B cell (primary cell): ENCODE data around the gene KRT35.

ENCODE experiments used
- EZH2 ChIP-seq: IDR thresholded peaks from 2 replicates; pipeline ENCODE4 v1.6.1; 2012; ENCODE audit warnings: borderline replicate concordance, low read depth, mild to moderate bottlenecking, moderate library complexity, low read length; ENCODE audit not compliant: insufficient read depth, poor library complexity, severe bottlenecking
- TF ChIP-seq, protein P1 (sequence below): fragments of 200-600 bp; IDR thresholded peaks from one replicate; pipeline ENCODE4 v1.8.0; 2022; ENCODE audit warnings: antibody characterized with exemption, mild to moderate bottlenecking

DNA sequence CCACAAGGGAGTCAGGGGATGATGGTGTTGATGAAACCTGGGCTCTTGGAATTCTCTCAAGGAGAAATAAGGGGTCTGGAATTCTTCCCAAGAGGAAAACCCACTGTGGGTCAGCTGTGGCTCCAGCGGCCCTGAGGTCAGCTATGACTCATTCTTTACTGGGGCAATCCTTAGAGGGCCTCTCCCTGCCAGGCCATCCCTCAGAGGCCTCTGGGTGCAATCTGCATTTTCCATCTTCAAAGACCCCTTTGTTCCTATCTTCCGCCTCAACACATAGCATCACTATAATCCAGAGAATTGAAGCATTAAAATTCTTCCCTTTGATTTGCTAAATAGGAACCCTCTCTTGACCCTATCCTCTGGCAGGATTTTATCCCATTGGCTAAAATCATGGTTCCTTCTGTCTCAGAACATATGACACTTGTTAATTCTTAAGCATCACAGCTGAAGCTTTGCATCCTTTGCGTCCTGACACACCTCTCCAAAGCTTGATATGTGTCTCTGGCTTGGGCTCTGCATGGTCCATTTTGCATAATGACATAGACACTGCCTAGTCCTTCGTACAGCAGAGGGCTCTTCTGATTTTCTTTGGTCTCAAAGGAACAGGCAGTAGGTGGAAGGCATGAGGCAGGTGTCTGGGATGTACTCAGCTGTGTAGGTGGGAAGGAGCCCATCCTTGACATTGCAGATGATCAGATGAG, 52.2 kb downstream of the KRT35 start:
- TF ChIP-seq EZH2: no peak
- TF ChIP-seq, protein P1, sequence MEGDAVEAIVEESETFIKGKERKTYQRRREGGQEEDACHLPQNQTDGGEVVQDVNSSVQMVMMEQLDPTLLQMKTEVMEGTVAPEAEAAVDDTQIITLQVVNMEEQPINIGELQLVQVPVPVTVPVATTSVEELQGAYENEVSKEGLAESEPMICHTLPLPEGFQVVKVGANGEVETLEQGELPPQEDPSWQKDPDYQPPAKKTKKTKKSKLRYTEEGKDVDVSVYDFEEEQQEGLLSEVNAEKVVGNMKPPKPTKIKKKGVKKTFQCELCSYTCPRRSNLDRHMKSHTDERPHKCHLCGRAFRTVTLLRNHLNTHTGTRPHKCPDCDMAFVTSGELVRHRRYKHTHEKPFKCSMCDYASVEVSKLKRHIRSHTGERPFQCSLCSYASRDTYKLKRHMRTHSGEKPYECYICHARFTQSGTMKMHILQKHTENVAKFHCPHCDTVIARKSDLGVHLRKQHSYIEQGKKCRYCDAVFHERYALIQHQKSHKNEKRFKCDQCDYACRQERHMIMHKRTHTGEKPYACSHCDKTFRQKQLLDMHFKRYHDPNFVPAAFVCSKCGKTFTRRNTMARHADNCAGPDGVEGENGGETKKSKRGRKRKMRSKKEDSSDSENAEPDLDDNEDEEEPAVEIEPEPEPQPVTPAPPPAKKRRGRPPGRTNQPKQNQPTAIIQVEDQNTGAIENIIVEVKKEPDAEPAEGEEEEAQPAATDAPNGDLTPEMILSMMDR: no peak
